Keratinocyte (primary cell): ENCODE results near the gene ZSCAN5B.

Experiments used
- CTCF ChIP-seq, 3 experiments: IDR thresholded peaks in 1 of 3; conservative IDR thresholded peaks in 1 of 3; optimal IDR thresholded peaks in 1 of 3; 2 replicates in 2 of 3; 3 replicates in 1 of 3; pipeline versions ENCODE3 to v1.5.1; 2011; ENCODE audit warnings: low read length in 3 of 3, mild to moderate bottlenecking in 3 of 3, moderate library complexity in 2 of 3, control low read depth in 1 of 3, inconsistent platforms in 1 of 3; ENCODE audit not compliant: insufficient read depth in 2 of 3; ENCODE audit errors: extremely low read depth in 1 of 3
- EZH2 ChIP-seq: IDR thresholded peaks from one replicate; pipeline ENCODE4 v1.6.1; 2012; ENCODE audit warnings: inconsistent platforms, mild to moderate bottlenecking, low read length, moderate library complexity

- TF ChIP-seq CTCF (optimal IDR thresholded peaks at IDR 0.05 in 1 of 3, IDR thresholded peaks at IDR 0.05 in 1 of 3, conservative IDR thresholded peaks at IDR 0.05 in 1 of 3; ENCODE audit: extremely low read depth in 1 of 3, insufficient read depth in 2 of 3, low read length in 3 of 3) (no peak), EZH2 (no peak)
Observed at GRCh38 chr19:56159622-56160271, 37.8 kb downstream of the ZSCAN5B start.
